ENCODE results near the gene SCNN1B. TPM values are rescaled to one million over a fixed set of nuclear protein-coding genes. Genes with fewer than 3 reads are reported as not detected.

The SCNN1B gene
- total RNA-seq, 2 donors from 2014 or later, result 27.7 to 94.7 TPM

GRCh38 chr16:23391381-23392222 is 89.5 kb downstream of the SCNN1B start:
- Histone ChIP-seq H3K9me3 (no peaks in the 10 kb centered on the region), H3K9ac (ENCODE audit: low read depth in 2 of 2, low read length in 2 of 2) (no peak overlapping the region), H3K27ac (no peak overlapping the region), H3K27me3 (no peaks in the 10 kb centered on the region), H3K4me3 (no peak overlapping the region), H3K36me3 (no peaks in the 10 kb centered on the region), H3K4me1 (no peaks in the 10 kb centered on the region)
- DNase-seq, result no peak
- no peak for TF ChIP-seq CTCF (IDR thresholded peaks at IDR 0.05)
- intact Hi-C loops (cut with DNase I), result no loop called here

- Histone ChIP-seq H3K27ac (no peak overlapping the region), H3K9me3 (no peaks in the 10 kb centered on the region), H3K9ac (ENCODE audit: low read depth in 2 of 2, low read length in 2 of 2) (no peak overlapping the region), H3K4me1 (no peaks in the 10 kb centered on the region), H3K4me3 (no peak overlapping the region), H3K27me3 (no peaks in the 10 kb centered on the region), H3K36me3 (no peaks in the 10 kb centered on the region)
- intact Hi-C loops (cut with DNase I), result no loop called here
- no peak for TF ChIP-seq CTCF (IDR thresholded peaks at IDR 0.05)
- no peak for DNase-seq
These were observed 90.1 kb downstream of the SCNN1B start for GRCh38 chr16:23392223-23392600.

- no peaks in the 10 kb centered on the region for H3K4me1 ChIP-seq
- no peaks in the 10 kb centered on the region for H3K9me3 ChIP-seq
- H3K27ac ChIP-seq, result no peak overlapping the region
- intact Hi-C loops (cut with DNase I), result no loop called here
- TF ChIP-seq CTCF (IDR thresholded peaks at IDR 0.05), result no peak
- no peaks in the 10 kb centered on the region for H3K36me3 ChIP-seq
- H3K9ac ChIP-seq (ENCODE audit: low read depth in 2 of 2, low read length in 2 of 2), result no peak overlapping the region
- DNase-seq, result no peak
- H3K27me3 ChIP-seq, result no peaks in the 10 kb centered on the region
- no peak overlapping the region for H3K4me3 ChIP-seq
These were observed 92.2 kb downstream of the SCNN1B start for GRCh38 chr16:23394141-23394831.

GRCh38 chr16:23395732-23396131 is 93.6 kb downstream of the SCNN1B start:
- no peak for TF ChIP-seq CTCF (IDR thresholded peaks at IDR 0.05)
- H3K27ac ChIP-seq, result no peak overlapping the region
- no peak overlapping the region for H3K4me3 ChIP-seq
- no peaks in the 10 kb centered on the region for H3K36me3 ChIP-seq
- H3K27me3 ChIP-seq, result no peaks in the 10 kb centered on the region
- H3K9me3 ChIP-seq, result no peaks in the 10 kb centered on the region
- H3K9ac ChIP-seq (ENCODE audit: low read depth in 2 of 2, low read length in 2 of 2), result no peak overlapping the region
- intact Hi-C loops (cut with DNase I), result no loop called here
- no peak for DNase-seq
- no peaks in the 10 kb centered on the region for H3K4me1 ChIP-seq

- TF ChIP-seq CTCF (IDR thresholded peaks at IDR 0.05), result no peak
- H3K27ac ChIP-seq, result no peak overlapping the region
- intact Hi-C loops (cut with DNase I), result no loop called here
- H3K9ac ChIP-seq (ENCODE audit: low read depth in 2 of 2, low read length in 2 of 2), result no peak overlapping the region
- no peaks in the 10 kb centered on the region for H3K9me3 ChIP-seq
- H3K4me3 ChIP-seq, result no peak overlapping the region
- DNase-seq, result no peak
- H3K27me3 ChIP-seq, result no peaks in the 10 kb centered on the region
- H3K4me1 ChIP-seq, result no peaks in the 10 kb centered on the region
- H3K36me3 ChIP-seq, result no peaks in the 10 kb centered on the region
These were observed 95.4 kb downstream of the SCNN1B start for GRCh38 chr16:23397464-23397863.

Data from colonic mucosa (tissue), 4 donors.